T-cell (primary cell): Measurements from ENCODE around the gene MICAL3. TPM values are rescaled to one million over a fixed set of nuclear protein-coding genes. Genes with fewer than 3 reads are reported as not detected.
"Not testable (repeated sequence)": the region's sequence is repeated elsewhere in the genome, so short reads cannot be mapped to it uniquely, and the experiment has no call there.

Source experiments
- ATAC-seq, 4 experiments: fragments of 200-7000 bp in 3 of 4; fragments of 150-1000 bp in 1 of 4; cut with Tn5 transposase; replicated peaks in 1 of 4; 1 replicate in 3 of 4; 2 replicates in 1 of 4; pipeline ENCODE4 v1.10.0; 2021; ENCODE audit warnings: moderate library complexity in 3 of 4, mild to moderate bottlenecking in 2 of 4, moderate number of reproducible peaks in 1 of 4
- CTCF ChIA-PET, 2 donors: fragments of 300-600 bp; sonication (Branson Sonifier 250); formaldehyde crosslinking; loops; one replicate each; lab custom pipeline; 2022; ENCODE audit warnings: antibody characterized with exemption in 2 of 2; lab: Charles Lee
- POLR2A ChIA-PET, 2 donors: fragments of 300-600 bp; sonication (Branson Sonifier 250); formaldehyde crosslinking; loops; one replicate each; lab custom pipeline; 2022; ENCODE audit warnings: antibody characterized with exemption in 2 of 2; lab: Charles Lee
- DNase-seq, 35 experiments: peaks; one replicate each; pipeline versions ENCODE4 v3.0.0 to v3.0.0-alpha.2; 2013 to 2023
- H3K27ac ChIP-seq: one replicate; pipeline ENCODE4 v1.5.1; 2013; ENCODE audit warnings: low read length
- H3K27me3 ChIP-seq, 2 experiments: replicated peaks in 1 of 2; 1 replicate in 1 of 2; 2 replicates in 1 of 2; pipeline versions ENCODE4 v1.6.1 to v1.7.0; 2013; ENCODE audit warnings: low read length in 1 of 2, mixed read lengths in 1 of 2; ENCODE audit not compliant: control insufficient read depth in 2 of 2, insufficient read depth in 2 of 2; ENCODE audit errors: extremely low read depth in 1 of 2
- H3K36me3 ChIP-seq, 2 donors: 1 replicate in 1 of 2; 2 replicates in 1 of 2; pipeline versions ENCODE4 v1.6.1 to v1.7.0; 2013; ENCODE audit warnings: low read length in 1 of 2; ENCODE audit not compliant: control insufficient read depth in 2 of 2, insufficient read depth in 1 of 2; ENCODE audit errors: extremely low read depth in 1 of 2
- H3K4me1 ChIP-seq, 2 experiments: 1 replicate in 1 of 2; 2 replicates in 1 of 2; pipeline versions ENCODE4 v1.6.1 to v1.7.0; 2013; ENCODE audit warnings: low read length in 2 of 2, mixed read lengths in 1 of 2; ENCODE audit not compliant: insufficient read depth in 2 of 2, control insufficient read depth in 1 of 2; ENCODE audit errors: extremely low read depth in 1 of 2
- H3K4me3 ChIP-seq, 2 donors: 1 replicate in 1 of 2; 2 replicates in 1 of 2; pipeline versions ENCODE4 v1.5.1 to v1.7.0; 2013; ENCODE audit warnings: mild to moderate bottlenecking in 2 of 2, low read length in 1 of 2, moderate library complexity in 1 of 2; ENCODE audit not compliant: control insufficient read depth in 1 of 2; ENCODE audit errors: extremely low read depth in 1 of 2
- H3K9me3 ChIP-seq: 2 replicates; pipeline ENCODE4 v1.7.0; 2013
- H3K27ac Mint-ChIP-seq, 2 donors: one replicate each; pipeline ENCODE4 v1.8.0; 2020 to 2021; ENCODE audit warnings: mild to moderate bottlenecking in 2 of 2, mixed read lengths in 2 of 2
- H3K27me3 Mint-ChIP-seq, 2 donors: one replicate each; pipeline ENCODE4 v1.8.0; 2021 to 2022; ENCODE audit warnings: mixed read lengths in 2 of 2
- H3K36me3 Mint-ChIP-seq: one replicate; pipeline ENCODE4 v1.8.0; 2021; ENCODE audit warnings: mixed read lengths
- H3K4me1 Mint-ChIP-seq, 3 donors: one replicate each; pipeline ENCODE4 v1.8.0; 2020 to 2022; ENCODE audit warnings: mixed read lengths in 3 of 3, mild to moderate bottlenecking in 1 of 3
- H3K4me3 Mint-ChIP-seq, 3 donors: one replicate each; pipeline ENCODE4 v1.8.0; 2020 to 2022; ENCODE audit warnings: mild to moderate bottlenecking in 3 of 3, mixed read lengths in 3 of 3, moderate library complexity in 3 of 3
- H3K9me3 Mint-ChIP-seq, 3 donors: one replicate each; pipeline ENCODE4 v1.8.0; 2020 to 2022; ENCODE audit warnings: mixed read lengths in 3 of 3
- WGBS: methylation state at CpG from one replicate; pipeline ENCODE4 v1.1.5; 2013; ENCODE audit warnings: missing lambda C conversion rate; ENCODE audit not compliant: insufficient coverage; 5-methylcytosine and 5-hydroxymethylcytosine counted together
- total RNA-seq, 35 experiments: library from RNA in 6 of 35; stranded (reverse) in 6 of 35; fragments of 120-200 nt in 1 of 35; gene quantifications; one replicate each; pipeline versions ENCODE4 v1.2.1 to v1.2.4 and lab custom pipeline; 2013 to 2026

Gene MICAL3
- total RNA-seq, 5 donors from 2014 or later (not counting 1 experiment from before 2014, with no cell fraction given) = 19.1 to 37.5 (median 22.3) TPM

- H3K36me3 Mint-ChIP-seq = no peaks in the 10 kb centered on the region
- DNase-seq = no peak
- Histone ChIP-seq H3K36me3 (no peaks in the 10 kb centered on the region), H3K27ac (no peak overlapping the region), H3K9me3 (no peaks in the 10 kb centered on the region), H3K4me3 (no peak overlapping the region), H3K27me3 (peaks cover 0 to 37% of the 10 kb centered on the region in 2 experiments), H3K4me1 (peaks cover 3 to 13% of the 10 kb centered on the region in 2 experiments)
- no peak overlapping the region for H3K27ac Mint-ChIP-seq
- H3K27me3 Mint-ChIP-seq = peaks cover 28 to 29% of the 10 kb centered on the region in 2 donors
- no peak for ATAC-seq
- peaks cover 10 to 16% (median 13%) of the 10 kb centered on the region in 3 donors for H3K4me1 Mint-ChIP-seq
- no peaks in the 10 kb centered on the region for H3K9me3 Mint-ChIP-seq
- POLR2A ChIA-PET = no interaction called here
- WGBS = 80% methylated on average over 2 of the region's 2 CpGs
- CTCF ChIA-PET = no interaction called here
- no peak overlapping the region for H3K4me3 Mint-ChIP-seq
These were observed 2.9 kb downstream of the MICAL3 start for GRCh38 chr22:18021431-18021830.

- H3K27ac Mint-ChIP-seq, H3K4me3 Mint-ChIP-seq, ATAC-seq, H3K4me3 ChIP-seq, H3K9me3 ChIP-seq, CTCF ChIA-PET, POLR2A ChIA-PET, H3K36me3 Mint-ChIP-seq, H3K9me3 Mint-ChIP-seq, DNase-seq, H3K27ac ChIP-seq, H3K36me3 ChIP-seq: not testable (repeated sequence)
- peaks cover 10 to 16% (median 13%) of the 10 kb centered on the region in 3 donors for H3K4me1 Mint-ChIP-seq
- WGBS = no CpG with 5 or more reads among the region's 2 CpGs
- peaks cover 0 to 32% of the 10 kb centered on the region in 2 experiments for H3K27me3 ChIP-seq
- H3K4me1 ChIP-seq = peaks cover 3 to 13% of the 10 kb centered on the region in 2 experiments
- H3K27me3 Mint-ChIP-seq = peaks cover 22 to 29% of the 10 kb centered on the region in 2 donors
These were observed 3.6 kb downstream of the MICAL3 start for GRCh38 chr22:18020743-18021142.

GRCh38 chr22:18013947-18014346 lies 10.4 kb downstream of the MICAL3 start:
- Histone ChIP-seq H3K36me3 (no peaks in the 10 kb centered on the region), H3K27ac (no peak overlapping the region), H3K27me3 (no peaks in the 10 kb centered on the region), H3K4me3 (no peak overlapping the region), H3K9me3 (no peaks in the 10 kb centered on the region), H3K4me1 (no peaks in the 10 kb centered on the region)
- H3K27me3 Mint-ChIP-seq = no peaks in the 10 kb centered on the region
- DNase-seq (no peak), ATAC-seq (no peak)
- POLR2A ChIA-PET = no interaction called here
- H3K4me1 Mint-ChIP-seq = no peaks in the 10 kb centered on the region
- WGBS = 36% methylated on average over 2 of the region's 5 CpGs
- no peak overlapping the region for H3K4me3 Mint-ChIP-seq
- H3K9me3 Mint-ChIP-seq = no peaks in the 10 kb centered on the region
- CTCF ChIA-PET = no interaction called here
- no peaks in the 10 kb centered on the region for H3K36me3 Mint-ChIP-seq
- H3K27ac Mint-ChIP-seq = no peak overlapping the region

GRCh38 chr22:18013436-18013835 lies 10.9 kb downstream of the MICAL3 start:
- no peak for ATAC-seq
- Histone ChIP-seq H3K36me3 (no peaks in the 10 kb centered on the region), H3K4me1 (no peaks in the 10 kb centered on the region), H3K4me3 (no peak overlapping the region), H3K27me3 (no peaks in the 10 kb centered on the region), H3K9me3 (no peaks in the 10 kb centered on the region), H3K27ac (no peak overlapping the region)
- Mint-ChIP-seq H3K4me3 (no peak overlapping the region), H3K27me3 (no peaks in the 10 kb centered on the region), H3K36me3 (no peaks in the 10 kb centered on the region), H3K9me3 (no peaks in the 10 kb centered on the region), H3K27ac (no peak overlapping the region), H3K4me1 (no peaks in the 10 kb centered on the region)
- CTCF ChIA-PET = no interaction called here
- no peak for DNase-seq
- POLR2A ChIA-PET = no interaction called here
- WGBS = no CpG with 5 or more reads among the region's 2 CpGs

GRCh38 chr22:18012531-18012930 lies 11.8 kb downstream of the MICAL3 start:
- ChIA-PET CTCF (no interaction called here), POLR2A (no interaction called here)
- Histone ChIP-seq H3K27ac (no peak overlapping the region), H3K9me3 (no peaks in the 10 kb centered on the region), H3K4me1 (no peaks in the 10 kb centered on the region), H3K27me3 (peaks cover 0 to 7% of the 10 kb centered on the region in 2 experiments), H3K4me3 (no peak overlapping the region), H3K36me3 (no peaks in the 10 kb centered on the region)
- no peaks in the 10 kb centered on the region for H3K9me3 Mint-ChIP-seq
- WGBS = 100% methylated on average over 2 of the region's 5 CpGs
- no peak for ATAC-seq
- no peaks in the 10 kb centered on the region for H3K4me1 Mint-ChIP-seq
- no peak overlapping the region for H3K4me3 Mint-ChIP-seq
- no peak overlapping the region for H3K27ac Mint-ChIP-seq
- no peak for DNase-seq
- no peaks in the 10 kb centered on the region for H3K36me3 Mint-ChIP-seq
- H3K27me3 Mint-ChIP-seq = no peaks in the 10 kb centered on the region

- no peak overlapping the region for H3K4me3 Mint-ChIP-seq
- no peak for DNase-seq
- no peaks in the 10 kb centered on the region for H3K9me3 ChIP-seq
- H3K4me1 ChIP-seq = no peaks in the 10 kb centered on the region
- H3K36me3 ChIP-seq = no peaks in the 10 kb centered on the region
- H3K9me3 Mint-ChIP-seq = no peaks in the 10 kb centered on the region
- no peak overlapping the region for H3K4me3 ChIP-seq
- H3K27ac ChIP-seq = no peak overlapping the region
- no peaks in the 10 kb centered on the region for H3K36me3 Mint-ChIP-seq
- H3K27ac Mint-ChIP-seq = no peak overlapping the region
- peaks cover 0 to 1% (median 0%) of the 10 kb centered on the region in 3 donors for H3K4me1 Mint-ChIP-seq
- no peak for ATAC-seq
- ChIA-PET POLR2A (no interaction called here), CTCF (no interaction called here)
- peaks cover 0 to 15% of the 10 kb centered on the region in 2 experiments for H3K27me3 ChIP-seq
- no CpG with 5 or more reads among the region's 2 CpGs for WGBS
- peaks cover 0 to 3% of the 10 kb centered on the region in 2 donors for H3K27me3 Mint-ChIP-seq
These were observed 14.1 kb downstream of the MICAL3 start for GRCh38 chr22:18010266-18010665.

- Mint-ChIP-seq H3K27me3 (peaks cover 3% of the 10 kb centered on the region in 2 donors), H3K27ac (no peak overlapping the region), H3K36me3 (no peaks in the 10 kb centered on the region), H3K4me1 (peaks cover 0 to 10% (median 0%) of the 10 kb centered on the region in 3 donors), H3K9me3 (no peaks in the 10 kb centered on the region), H3K4me3 (no peak overlapping the region)
- no peaks in the 10 kb centered on the region for H3K36me3 ChIP-seq
- H3K27ac ChIP-seq = no peak overlapping the region
- ATAC-seq (no peak), DNase-seq (no peak)
- no peaks in the 10 kb centered on the region for H3K4me1 ChIP-seq
- no peaks in the 10 kb centered on the region for H3K9me3 ChIP-seq
- WGBS = 60% methylated on average over 1 of the region's 4 CpGs
- H3K4me3 ChIP-seq = no peak overlapping the region
- ChIA-PET POLR2A (no interaction called here), CTCF (no interaction called here)
- H3K27me3 ChIP-seq = peaks cover 0 to 15% of the 10 kb centered on the region in 2 experiments
These were observed 16.2 kb downstream of the MICAL3 start for GRCh38 chr22:18008136-18008535.
